A673 (cell line): ENCODE results near the gene CABYR.

Source experiments
- EZH2 ChIP-seq: fragments of 200-600 bp; sonication (generic); IDR thresholded peaks from 2 replicates; pipeline ENCODE4 v1.6.1; 2017; ENCODE audit warnings: borderline replicate concordance, low read depth, mild to moderate bottlenecking, mixed read lengths, antibody characterized with exemption, low read length; ENCODE audit not compliant: poor library complexity, severe bottlenecking
- TF ChIP-seq, protein P1 (sequence below): fragments of 300-800, 200-600 bp; sonication (generic); conservative IDR thresholded peaks from 2 replicates; pipeline ENCODE4 v1.5.1; 2017; ENCODE audit warnings: low read depth, mild to moderate bottlenecking, antibody characterized with exemption, low read length, moderate library complexity, mixed read lengths

- TF ChIP-seq, protein P1, sequence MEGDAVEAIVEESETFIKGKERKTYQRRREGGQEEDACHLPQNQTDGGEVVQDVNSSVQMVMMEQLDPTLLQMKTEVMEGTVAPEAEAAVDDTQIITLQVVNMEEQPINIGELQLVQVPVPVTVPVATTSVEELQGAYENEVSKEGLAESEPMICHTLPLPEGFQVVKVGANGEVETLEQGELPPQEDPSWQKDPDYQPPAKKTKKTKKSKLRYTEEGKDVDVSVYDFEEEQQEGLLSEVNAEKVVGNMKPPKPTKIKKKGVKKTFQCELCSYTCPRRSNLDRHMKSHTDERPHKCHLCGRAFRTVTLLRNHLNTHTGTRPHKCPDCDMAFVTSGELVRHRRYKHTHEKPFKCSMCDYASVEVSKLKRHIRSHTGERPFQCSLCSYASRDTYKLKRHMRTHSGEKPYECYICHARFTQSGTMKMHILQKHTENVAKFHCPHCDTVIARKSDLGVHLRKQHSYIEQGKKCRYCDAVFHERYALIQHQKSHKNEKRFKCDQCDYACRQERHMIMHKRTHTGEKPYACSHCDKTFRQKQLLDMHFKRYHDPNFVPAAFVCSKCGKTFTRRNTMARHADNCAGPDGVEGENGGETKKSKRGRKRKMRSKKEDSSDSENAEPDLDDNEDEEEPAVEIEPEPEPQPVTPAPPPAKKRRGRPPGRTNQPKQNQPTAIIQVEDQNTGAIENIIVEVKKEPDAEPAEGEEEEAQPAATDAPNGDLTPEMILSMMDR = no peak
- no peak for TF ChIP-seq EZH2
Observed at GRCh38 chr18:24094561-24094960, 44.3 kb upstream of the CABYR start.
